PC-9 (cell line): ENCODE results near the gene MYO1B. TPM values are rescaled to one million over a fixed set of nuclear protein-coding genes. Genes with fewer than 3 reads are reported as not detected.

Experiments
- BruUV-seq: library from RNA; stranded (reverse); fragments of 400-500 nt; replicated peaks from 2 replicates; lab custom pipeline; 2021; lab: Mats Ljungman, UMichigan
- CTCF ChIA-PET: fragments of 300-600 bp; sonication (Branson Sonifier 250); formaldehyde crosslinking; loops from one replicate; lab custom pipeline; 2022; ENCODE audit warnings: antibody characterized with exemption; lab: Charles Lee
- POLR2A ChIA-PET: fragments of 300-600 bp; sonication (Branson Sonifier 250); formaldehyde crosslinking; loops from one replicate; lab custom pipeline; 2022; ENCODE audit warnings: antibody characterized with exemption; ENCODE audit not compliant: unreplicated experiment; lab: Charles Lee
- DNase-seq, 2 experiments: peaks; one replicate each; pipeline versions ENCODE4 v3.0.0 to v3.0.0-alpha.2; 2015 to 2022; ENCODE audit warnings: mixed read lengths in 1 of 2
- H2AFZ ChIP-seq: fragments of 200-600 bp; sonication (generic); 2 replicates; pipeline ENCODE4 v1.8.1; 2017; ENCODE audit warnings: antibody characterized with exemption
- H3F3A ChIP-seq: fragments of 200-600 bp; sonication (generic); 2 replicates; pipeline ENCODE4 v1.8.1; 2017; ENCODE audit warnings: antibody characterized with exemption, mild to moderate bottlenecking, low read depth; ENCODE audit not compliant: insufficient read depth
- H3K27ac ChIP-seq: fragments of 200-600 bp; sonication (generic); 2 replicates; pipeline ENCODE4 v1.6.1; 2016; ENCODE audit warnings: mixed run types
- H3K27me3 ChIP-seq: fragments of 200-600 bp; sonication (generic); 2 replicates; pipeline ENCODE4 v1.6.1; 2016; ENCODE audit warnings: low read depth, mixed run types; ENCODE audit not compliant: insufficient read depth
- H3K36me3 ChIP-seq: fragments of 200-600 bp; sonication (generic); 2 replicates; pipeline ENCODE4 v1.6.1; 2016; ENCODE audit warnings: low read depth, mixed run types
- H3K4me1 ChIP-seq: fragments of 200-600 bp; sonication (generic); replicated peaks from 2 replicates; pipeline ENCODE4 v1.6.1; 2016; ENCODE audit warnings: mixed run types; ENCODE audit not compliant: insufficient read depth
- H3K4me2 ChIP-seq: fragments of 200-600 bp; sonication (generic); 2 replicates; pipeline ENCODE4 v1.6.1; 2017; ENCODE audit warnings: mixed run types
- H3K4me3 ChIP-seq: fragments of 200-600 bp; sonication (generic); 2 replicates; pipeline ENCODE4 v1.6.1; 2016; ENCODE audit warnings: mixed run types
- H3K79me2 ChIP-seq: fragments of 200-600 bp; sonication (generic); 2 replicates; pipeline ENCODE4 v1.6.1; 2017; ENCODE audit warnings: low read depth, mixed run types
- H3K9me2 ChIP-seq: fragments of 200-600 bp; sonication (generic); 2 replicates; pipeline ENCODE4 v1.8.1; 2017; ENCODE audit warnings: mild to moderate bottlenecking; ENCODE audit not compliant: insufficient read depth
- H3K9me3 ChIP-seq: fragments of 200-600 bp; sonication (generic); 2 replicates; pipeline ENCODE4 v1.8.1; 2016; ENCODE audit warnings: low read depth; ENCODE audit not compliant: insufficient read depth
- H4K20me1 ChIP-seq: fragments of 200-600 bp; sonication (generic); 2 replicates; pipeline ENCODE4 v1.8.1; 2017; ENCODE audit not compliant: insufficient read depth
- EZH2 ChIP-seq: fragments of 200-600 bp; sonication (generic); IDR thresholded peaks from 2 replicates; pipeline ENCODE4 v1.8.0; 2017; ENCODE audit warnings: antibody characterized with exemption, low read depth
- intact Hi-C: fragments of 100-400 bp; cut with micrococcal nuclease; formaldehyde crosslinking; loops from one replicate; pipeline ENCODE4 v1.10.0; 2022; ENCODE audit not compliant: unreplicated experiment
- total RNA-seq: library from RNA; stranded (reverse); gene quantifications from 2 replicates; pipeline ENCODE4 v1.2.3, GENCODE V29; 2021
- TF ChIP-seq, protein P1 (sequence below): fragments of 200-600 bp; sonication (generic); conservative IDR thresholded peaks from 2 replicates; pipeline ENCODE4 v1.6.1; 2017; ENCODE audit warnings: mixed run types, antibody characterized with exemption, mild to moderate bottlenecking, moderate library complexity

MYO1B gene
- total RNA-seq, 1 experiment from 2014 or later, result 55.0 TPM

DNA sequence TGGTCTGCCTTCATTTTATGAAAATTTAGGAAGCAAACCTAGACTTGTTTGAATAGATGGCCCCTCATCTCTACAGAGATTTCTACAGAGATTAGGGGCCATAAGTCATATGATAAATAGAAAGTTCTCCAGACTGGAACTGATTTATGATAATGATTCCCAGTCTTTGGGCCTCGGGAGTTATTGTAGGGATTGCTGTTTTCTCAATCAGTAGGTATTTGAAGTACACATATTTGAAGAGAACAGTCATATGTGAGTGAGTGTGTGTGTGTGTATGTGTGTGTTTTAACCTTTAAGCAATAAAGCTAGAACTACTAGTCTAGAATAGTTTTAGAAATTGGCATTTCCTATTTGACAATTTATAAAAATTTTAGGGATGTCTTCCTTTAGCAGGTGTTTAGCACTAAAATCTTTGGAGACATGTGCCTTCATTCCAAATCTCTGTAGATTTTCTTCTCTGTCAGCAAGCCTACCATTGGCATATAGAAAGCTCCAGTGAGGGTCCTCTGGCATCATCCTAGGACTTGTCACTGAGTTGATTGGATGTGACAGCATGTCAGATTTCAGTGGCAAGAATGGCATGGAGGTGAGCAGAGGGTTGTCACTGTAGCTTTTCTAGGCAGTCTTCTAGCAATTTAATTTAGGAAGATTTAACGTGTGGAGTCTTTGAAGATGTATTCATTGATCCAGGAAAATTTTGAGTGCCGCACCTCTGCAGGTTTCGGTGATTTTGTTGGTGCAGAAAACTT lies 71.2 kb downstream of the MYO1B start:
- BruUV-seq, result no TSS peak
- no peaks in the 10 kb centered on the region for H3K36me3 ChIP-seq
- H3K27ac ChIP-seq, result no peak overlapping the region
- ChIA-PET CTCF (no interaction called here), POLR2A (no interaction called here)
- intact Hi-C loops, result no loop called here
- no peaks in the 10 kb centered on the region for H4K20me1 ChIP-seq
- H3K27me3 ChIP-seq, result no peaks in the 10 kb centered on the region
- H3K9me3 ChIP-seq, result no peaks in the 10 kb centered on the region
- H3K4me3 ChIP-seq, result no peak overlapping the region
- TF ChIP-seq, protein P1, sequence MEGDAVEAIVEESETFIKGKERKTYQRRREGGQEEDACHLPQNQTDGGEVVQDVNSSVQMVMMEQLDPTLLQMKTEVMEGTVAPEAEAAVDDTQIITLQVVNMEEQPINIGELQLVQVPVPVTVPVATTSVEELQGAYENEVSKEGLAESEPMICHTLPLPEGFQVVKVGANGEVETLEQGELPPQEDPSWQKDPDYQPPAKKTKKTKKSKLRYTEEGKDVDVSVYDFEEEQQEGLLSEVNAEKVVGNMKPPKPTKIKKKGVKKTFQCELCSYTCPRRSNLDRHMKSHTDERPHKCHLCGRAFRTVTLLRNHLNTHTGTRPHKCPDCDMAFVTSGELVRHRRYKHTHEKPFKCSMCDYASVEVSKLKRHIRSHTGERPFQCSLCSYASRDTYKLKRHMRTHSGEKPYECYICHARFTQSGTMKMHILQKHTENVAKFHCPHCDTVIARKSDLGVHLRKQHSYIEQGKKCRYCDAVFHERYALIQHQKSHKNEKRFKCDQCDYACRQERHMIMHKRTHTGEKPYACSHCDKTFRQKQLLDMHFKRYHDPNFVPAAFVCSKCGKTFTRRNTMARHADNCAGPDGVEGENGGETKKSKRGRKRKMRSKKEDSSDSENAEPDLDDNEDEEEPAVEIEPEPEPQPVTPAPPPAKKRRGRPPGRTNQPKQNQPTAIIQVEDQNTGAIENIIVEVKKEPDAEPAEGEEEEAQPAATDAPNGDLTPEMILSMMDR, result no peak
- TF ChIP-seq EZH2, result no peak
- H3K4me2 ChIP-seq, result no peak overlapping the region
- H3K4me1 ChIP-seq, result peaks cover 40% of the 10 kb centered on the region
- H2AFZ ChIP-seq, result no peak overlapping the region
- no peak for DNase-seq
- H3K79me2 ChIP-seq, result peaks cover 20% of the 10 kb centered on the region; the same call in 1 of the 2 replicates
- H3K9me2 ChIP-seq, result no peaks in the 10 kb centered on the region
- peaks cover 5% of the 10 kb centered on the region for H3F3A ChIP-seq

- ChIA-PET CTCF (interaction anchor here (0.5 kb wide), 1 partner anchor 84 kb away, joined by 8 read pairs; no protein-coding TSS in a partner anchor), POLR2A (interaction anchor here (0.6 kb wide), 1 partner anchor 536 kb away, joined by 3 read pairs; no protein-coding TSS in a partner anchor)
- DNase-seq, result no peak
- intact Hi-C loops, result no loop called here
- H3K27me3 ChIP-seq, result no peaks in the 10 kb centered on the region
- H2AFZ ChIP-seq, result no peak overlapping the region
- peaks cover 21% of the 10 kb centered on the region for H3F3A ChIP-seq
- peaks cover 47% of the 10 kb centered on the region for H3K4me1 ChIP-seq
- no peak overlapping the region for H3K4me3 ChIP-seq
- no peaks in the 10 kb centered on the region for H3K9me3 ChIP-seq
- H3K4me2 ChIP-seq, result no peak overlapping the region; the same call in 1 of the 2 replicates
- TF ChIP-seq EZH2, result no peak
- TF ChIP-seq, protein P1, result no peak
- H4K20me1 ChIP-seq, result no peaks in the 10 kb centered on the region
- BruUV-seq, result no TSS peak
- H3K9me2 ChIP-seq, result no peaks in the 10 kb centered on the region
- no peaks in the 10 kb centered on the region for H3K36me3 ChIP-seq
- H3K27ac ChIP-seq, result peak overlapping the region; percentile 32; the same call in 1 of the 2 replicates
- H3K79me2 ChIP-seq, result peaks cover 20% of the 10 kb centered on the region; the same call in 1 of the 2 replicates
These were observed 73.0 kb downstream of the MYO1B start for GRCh38 chr2:191318037-191318728.

GRCh38 chr2:191318729-191319078 lies 73.5 kb downstream of the MYO1B start:
- peaks cover 19% of the 10 kb centered on the region; the same call in 1 of the 2 replicates for H3K79me2 ChIP-seq
- 0 out of 2 replicates have a peak, but pooled peaks cover 4% of the 10 kb centered on the region for H3K9me3 ChIP-seq
- peaks cover 52% of the 10 kb centered on the region for H3K4me1 ChIP-seq
- peak in 1 of 2 experiments; percentile 7 for DNase-seq
- H3F3A ChIP-seq, result peaks cover 25% of the 10 kb centered on the region
- no peaks in the 10 kb centered on the region for H3K27me3 ChIP-seq
- H3K4me3 ChIP-seq, result no peak overlapping the region
- BruUV-seq, result no TSS peak
- no peaks in the 10 kb centered on the region for H3K9me2 ChIP-seq
- POLR2A ChIA-PET, result interaction anchor here (0.6 to 0.9 kb wide), 2 partner anchors 33 to 536 kb away, joined by 3 read pairs; no protein-coding TSS in a partner anchor
- TF ChIP-seq, protein P1, result no peak
- TF ChIP-seq EZH2, result no peak
- CTCF ChIA-PET, result interaction anchor here (0.5 kb wide), 1 partner anchor 83 kb away, joined by 8 read pairs; no protein-coding TSS in a partner anchor
- intact Hi-C loops, result no loop called here
- H4K20me1 ChIP-seq, result no peaks in the 10 kb centered on the region
- H3K36me3 ChIP-seq, result no peaks in the 10 kb centered on the region
- H2AFZ ChIP-seq, result no peak overlapping the region
- peak overlapping the region; percentile 32; the same call in 1 of the 2 replicates for H3K27ac ChIP-seq
- H3K4me2 ChIP-seq, result no peak overlapping the region
